PC-9 (cell line): Measurements from ENCODE around the gene SLC26A4. TPM values are rescaled to one million over a fixed set of nuclear protein-coding genes. Genes with fewer than 3 reads are reported as not detected.

Experiments
- BruUV-seq: library from RNA; stranded (reverse); fragments of 400-500 nt; replicated peaks from 2 replicates; lab custom pipeline; 2021; lab: Mats Ljungman, UMichigan
- CTCF ChIA-PET: fragments of 300-600 bp; sonication (Branson Sonifier 250); formaldehyde crosslinking; loops from one replicate; lab custom pipeline; 2022; ENCODE audit warnings: antibody characterized with exemption; lab: Charles Lee
- POLR2A ChIA-PET: fragments of 300-600 bp; sonication (Branson Sonifier 250); formaldehyde crosslinking; loops from one replicate; lab custom pipeline; 2022; ENCODE audit warnings: antibody characterized with exemption; ENCODE audit not compliant: unreplicated experiment; lab: Charles Lee
- DNase-seq, 2 experiments: peaks; one replicate each; pipeline versions ENCODE4 v3.0.0 to v3.0.0-alpha.2; 2015 to 2022; ENCODE audit warnings: mixed read lengths in 1 of 2
- H2AFZ ChIP-seq: fragments of 200-600 bp; sonication (generic); 2 replicates; pipeline ENCODE4 v1.8.1; 2017; ENCODE audit warnings: antibody characterized with exemption
- H3F3A ChIP-seq: fragments of 200-600 bp; sonication (generic); 2 replicates; pipeline ENCODE4 v1.8.1; 2017; ENCODE audit warnings: antibody characterized with exemption, mild to moderate bottlenecking, low read depth; ENCODE audit not compliant: insufficient read depth
- H3K27ac ChIP-seq: fragments of 200-600 bp; sonication (generic); 2 replicates; pipeline ENCODE4 v1.6.1; 2016; ENCODE audit warnings: mixed run types
- H3K27me3 ChIP-seq: fragments of 200-600 bp; sonication (generic); 2 replicates; pipeline ENCODE4 v1.6.1; 2016; ENCODE audit warnings: low read depth, mixed run types; ENCODE audit not compliant: insufficient read depth
- H3K36me3 ChIP-seq: fragments of 200-600 bp; sonication (generic); 2 replicates; pipeline ENCODE4 v1.6.1; 2016; ENCODE audit warnings: low read depth, mixed run types
- H3K4me1 ChIP-seq: fragments of 200-600 bp; sonication (generic); replicated peaks from 2 replicates; pipeline ENCODE4 v1.6.1; 2016; ENCODE audit warnings: mixed run types; ENCODE audit not compliant: insufficient read depth
- H3K4me2 ChIP-seq: fragments of 200-600 bp; sonication (generic); 2 replicates; pipeline ENCODE4 v1.6.1; 2017; ENCODE audit warnings: mixed run types
- H3K4me3 ChIP-seq: fragments of 200-600 bp; sonication (generic); 2 replicates; pipeline ENCODE4 v1.6.1; 2016; ENCODE audit warnings: mixed run types
- H3K79me2 ChIP-seq: fragments of 200-600 bp; sonication (generic); 2 replicates; pipeline ENCODE4 v1.6.1; 2017; ENCODE audit warnings: low read depth, mixed run types
- H3K9me2 ChIP-seq: fragments of 200-600 bp; sonication (generic); 2 replicates; pipeline ENCODE4 v1.8.1; 2017; ENCODE audit warnings: mild to moderate bottlenecking; ENCODE audit not compliant: insufficient read depth
- H3K9me3 ChIP-seq: fragments of 200-600 bp; sonication (generic); 2 replicates; pipeline ENCODE4 v1.8.1; 2016; ENCODE audit warnings: low read depth; ENCODE audit not compliant: insufficient read depth
- H4K20me1 ChIP-seq: fragments of 200-600 bp; sonication (generic); 2 replicates; pipeline ENCODE4 v1.8.1; 2017; ENCODE audit not compliant: insufficient read depth
- EZH2 ChIP-seq: fragments of 200-600 bp; sonication (generic); IDR thresholded peaks from 2 replicates; pipeline ENCODE4 v1.8.0; 2017; ENCODE audit warnings: antibody characterized with exemption, low read depth
- intact Hi-C: fragments of 100-400 bp; cut with micrococcal nuclease; formaldehyde crosslinking; loops from one replicate; pipeline ENCODE4 v1.10.0; 2022; ENCODE audit not compliant: unreplicated experiment
- total RNA-seq: library from RNA; stranded (reverse); gene quantifications from 2 replicates; pipeline ENCODE4 v1.2.3, GENCODE V29; 2021
- TF ChIP-seq, protein P1 (sequence below): fragments of 200-600 bp; sonication (generic); conservative IDR thresholded peaks from 2 replicates; pipeline ENCODE4 v1.6.1; 2017; ENCODE audit warnings: mixed run types, antibody characterized with exemption, mild to moderate bottlenecking, moderate library complexity

The SLC26A4 gene
- total RNA-seq, 1 experiment from 2014 or later, result 1.7 TPM

DNA sequence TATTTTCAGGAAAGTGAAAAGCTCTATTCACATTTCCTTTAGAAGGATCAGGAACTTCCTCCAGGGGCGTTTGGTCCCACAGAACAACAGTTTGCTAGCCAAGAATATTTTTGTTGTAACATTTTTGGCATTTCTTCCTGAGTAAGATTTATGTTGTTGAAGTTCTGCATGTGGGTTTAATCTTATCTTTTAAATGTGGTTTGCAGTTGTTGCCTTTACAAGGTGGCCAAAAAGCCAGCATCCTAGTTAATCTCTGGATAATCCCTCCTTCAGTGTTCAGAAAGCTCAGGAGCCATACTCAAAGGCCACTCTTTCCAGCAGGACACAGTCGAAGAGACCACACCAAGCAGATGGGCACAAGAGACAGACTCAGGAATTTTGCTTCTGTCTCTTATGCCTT is 30.0 kb downstream of the SLC26A4 start:
- H3K4me1 ChIP-seq, result no peaks in the 10 kb centered on the region
- no peak overlapping the region for H3K27ac ChIP-seq
- no peaks in the 10 kb centered on the region for H3K9me3 ChIP-seq
- no TSS peak for BruUV-seq
- DNase-seq, result no peak
- ChIA-PET POLR2A (interaction anchor here (0.8 kb wide), 1 partner anchor 522 kb away, joined by 11 read pairs; no protein-coding TSS in a partner anchor), CTCF (no interaction called here)
- no peaks in the 10 kb centered on the region for H3F3A ChIP-seq
- no peaks in the 10 kb centered on the region; the same call in 1 of the 2 replicates for H3K9me2 ChIP-seq
- intact Hi-C loops, result no loop called here
- no peaks in the 10 kb centered on the region for H3K27me3 ChIP-seq
- no peak overlapping the region for H2AFZ ChIP-seq
- no peak overlapping the region for H3K4me2 ChIP-seq
- no peaks in the 10 kb centered on the region for H4K20me1 ChIP-seq
- H3K4me3 ChIP-seq, result no peak overlapping the region
- no peaks in the 10 kb centered on the region for H3K79me2 ChIP-seq
- TF ChIP-seq, protein P1, sequence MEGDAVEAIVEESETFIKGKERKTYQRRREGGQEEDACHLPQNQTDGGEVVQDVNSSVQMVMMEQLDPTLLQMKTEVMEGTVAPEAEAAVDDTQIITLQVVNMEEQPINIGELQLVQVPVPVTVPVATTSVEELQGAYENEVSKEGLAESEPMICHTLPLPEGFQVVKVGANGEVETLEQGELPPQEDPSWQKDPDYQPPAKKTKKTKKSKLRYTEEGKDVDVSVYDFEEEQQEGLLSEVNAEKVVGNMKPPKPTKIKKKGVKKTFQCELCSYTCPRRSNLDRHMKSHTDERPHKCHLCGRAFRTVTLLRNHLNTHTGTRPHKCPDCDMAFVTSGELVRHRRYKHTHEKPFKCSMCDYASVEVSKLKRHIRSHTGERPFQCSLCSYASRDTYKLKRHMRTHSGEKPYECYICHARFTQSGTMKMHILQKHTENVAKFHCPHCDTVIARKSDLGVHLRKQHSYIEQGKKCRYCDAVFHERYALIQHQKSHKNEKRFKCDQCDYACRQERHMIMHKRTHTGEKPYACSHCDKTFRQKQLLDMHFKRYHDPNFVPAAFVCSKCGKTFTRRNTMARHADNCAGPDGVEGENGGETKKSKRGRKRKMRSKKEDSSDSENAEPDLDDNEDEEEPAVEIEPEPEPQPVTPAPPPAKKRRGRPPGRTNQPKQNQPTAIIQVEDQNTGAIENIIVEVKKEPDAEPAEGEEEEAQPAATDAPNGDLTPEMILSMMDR, result no peak
- TF ChIP-seq EZH2, result no peak
- H3K36me3 ChIP-seq, result no peaks in the 10 kb centered on the region

DNA sequence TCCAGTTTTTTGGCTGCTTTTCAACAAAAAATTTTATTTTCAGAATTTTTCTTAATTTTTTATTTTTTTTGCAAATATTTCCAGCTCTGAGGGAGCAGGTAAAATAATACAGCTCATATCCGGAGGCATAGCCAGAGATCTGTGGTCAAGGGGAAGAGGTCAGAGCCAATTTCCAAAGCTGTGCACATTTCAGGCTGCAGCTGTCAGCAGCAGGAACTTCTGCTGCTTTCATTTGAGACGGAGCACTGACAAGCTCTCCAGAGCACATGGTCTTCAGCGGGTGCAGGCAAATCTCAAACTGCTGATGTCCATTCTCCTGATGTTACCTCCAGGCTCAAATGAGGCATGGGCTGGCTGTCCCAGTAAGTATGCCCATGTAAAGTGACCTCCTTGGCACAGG is 31.1 kb downstream of the SLC26A4 start:
- H3K9me2 ChIP-seq, result no peaks in the 10 kb centered on the region
- no peaks in the 10 kb centered on the region for H4K20me1 ChIP-seq
- intact Hi-C loops, result no loop called here
- ChIA-PET POLR2A (no interaction called here), CTCF (no interaction called here)
- no peaks in the 10 kb centered on the region for H3K9me3 ChIP-seq
- no peak overlapping the region for H3K4me3 ChIP-seq
- no peaks in the 10 kb centered on the region for H3K36me3 ChIP-seq
- H3K4me1 ChIP-seq, result no peaks in the 10 kb centered on the region
- BruUV-seq, result no TSS peak
- H3K27ac ChIP-seq, result no peak overlapping the region
- no peak overlapping the region for H3K4me2 ChIP-seq
- no peak for DNase-seq
- TF ChIP-seq, protein P1, result no peak
- no peak for TF ChIP-seq EZH2
- H3F3A ChIP-seq, result no peaks in the 10 kb centered on the region
- no peaks in the 10 kb centered on the region for H3K79me2 ChIP-seq
- H3K27me3 ChIP-seq, result no peaks in the 10 kb centered on the region
- no peak overlapping the region for H2AFZ ChIP-seq

DNA sequence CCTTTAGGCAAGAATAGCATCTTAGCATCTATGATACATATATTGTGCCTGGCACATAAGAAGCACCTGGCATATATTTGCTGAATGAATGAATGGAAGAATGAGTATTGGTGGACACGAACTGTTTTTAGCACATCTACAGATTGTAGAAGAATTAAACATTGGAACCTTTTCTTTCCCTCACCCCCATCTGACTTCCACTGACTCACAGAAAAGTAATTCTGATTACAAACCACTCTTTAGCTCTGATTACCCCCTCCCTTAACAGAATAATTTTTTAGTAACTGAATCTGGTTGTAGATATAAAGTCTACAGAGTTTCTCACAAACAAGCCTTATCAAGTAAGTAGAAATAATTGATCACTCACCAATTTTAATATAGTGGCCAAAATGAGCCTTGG is 31.9 kb downstream of the SLC26A4 start:
- H3K27ac ChIP-seq, result no peak overlapping the region
- no peaks in the 10 kb centered on the region for H3K27me3 ChIP-seq
- intact Hi-C loops, result no loop called here
- no peaks in the 10 kb centered on the region for H3K9me3 ChIP-seq
- no peaks in the 10 kb centered on the region for H3K36me3 ChIP-seq
- no peaks in the 10 kb centered on the region for H3K4me1 ChIP-seq
- POLR2A ChIA-PET, result no interaction called here
- no TSS peak for BruUV-seq
- H3F3A ChIP-seq, result no peaks in the 10 kb centered on the region
- DNase-seq, result no peak
- CTCF ChIA-PET, result no interaction called here
- no peak overlapping the region for H2AFZ ChIP-seq
- H4K20me1 ChIP-seq, result no peaks in the 10 kb centered on the region
- H3K9me2 ChIP-seq, result no peaks in the 10 kb centered on the region
- H3K4me2 ChIP-seq, result no peak overlapping the region
- H3K79me2 ChIP-seq, result no peaks in the 10 kb centered on the region
- no peak overlapping the region for H3K4me3 ChIP-seq
- TF ChIP-seq, protein P1, result no peak
- no peak for TF ChIP-seq EZH2
